Activated naive CD8-positive, alpha-beta T cell treated with anti-CD3 and anti-CD28 coated beads, Interleukin-2, amount 10 ng/mL, durations not matched to agents 7 days and 5 days (primary cell): ENCODE results near the gene NAA16. TPM values are rescaled to one million over a fixed set of nuclear protein-coding genes. Genes with fewer than 3 reads are reported as not detected.
A peak's percentile ranks its signal among the peaks of the same experiment; 100 is the strongest.
"Not testable (repeated sequence)": the region's sequence is repeated elsewhere in the genome, so short reads cannot be mapped to it uniquely, and the experiment has no call there.

Source experiments
- ATAC-seq: fragments of 150-1000 bp; cut with Tn5 transposase; one replicate; pipeline ENCODE4 v1.10.0; 2021; ENCODE audit warnings: low read depth, moderate library complexity
- POLR2A ChIA-PET: fragments of 350-600 bp; sonication (Branson Sonifier 250); formaldehyde crosslinking; loops from one replicate; lab custom pipeline; 2021; ENCODE audit warnings: antibody characterized with exemption; lab: Charles Lee
- DNase-seq: peaks from one replicate; pipeline ENCODE4 v3.0.0; 2021
- H3K27ac Mint-ChIP-seq: one replicate; pipeline ENCODE4 v1.8.0; 2022; ENCODE audit warnings: mild to moderate bottlenecking, mixed read lengths
- H3K27me3 Mint-ChIP-seq: one replicate; pipeline ENCODE4 v1.8.0; 2022; ENCODE audit warnings: mild to moderate bottlenecking, moderate library complexity, mixed read lengths
- H3K36me3 Mint-ChIP-seq: one replicate; pipeline ENCODE4 v1.8.0; 2021; ENCODE audit warnings: mild to moderate bottlenecking, mixed read lengths
- H3K4me1 Mint-ChIP-seq: one replicate; pipeline ENCODE4 v1.8.0; 2021; ENCODE audit warnings: mixed read lengths
- H3K4me3 Mint-ChIP-seq: one replicate; pipeline ENCODE4 v1.8.0; 2022; ENCODE audit warnings: mild to moderate bottlenecking, moderate library complexity, mixed read lengths
- H3K9me3 Mint-ChIP-seq: one replicate; pipeline ENCODE4 v1.8.0; 2021; ENCODE audit warnings: mixed read lengths
- total RNA-seq, 2 experiments: library from RNA; stranded (reverse); gene quantifications; one replicate each; pipeline ENCODE4 v1.2.3, GENCODE V29; 2021

Gene NAA16
- 10 to 100 TPM; 41.3 to 41.8 TPM for total RNA-seq

GRCh38 chr13:41310963-41311405, at the start of gene NAA16:
TSS of gene NAA16 (plus strand) at chr13:41311267. CDS start at chr13:41311529, 262 bp downstream.
- peaks cover 25% of the 10 kb centered on the region for H3K4me1 Mint-ChIP-seq
- ATAC-seq (peak; percentile 75), DNase-seq (peak; percentile 98)
- no peaks in the 10 kb centered on the region for H3K27me3 Mint-ChIP-seq
- no peaks in the 10 kb centered on the region for H3K9me3 Mint-ChIP-seq
- H3K36me3 Mint-ChIP-seq = no peaks in the 10 kb centered on the region
- POLR2A ChIA-PET = no interaction called here
- peak within 1 kb of the TSS; percentile 92 for H3K27ac Mint-ChIP-seq
- peak within 1 kb of the TSS; percentile 94 for H3K4me3 Mint-ChIP-seq

GRCh38 chr13:41263261-41263971, 47.7 kb upstream of the NAA16 start, which contains the start of gene MTRF1:
TSS of gene MTRF1 (minus strand) at chr13:41263576. CDS start at chr13:41260907, 2,669 bp downstream.
- Mint-ChIP-seq H3K4me1 (peaks cover 11% of the 10 kb centered on the region), H3K27me3 (no peaks in the 10 kb centered on the region), H3K4me3 (peak within 1 kb of the TSS; percentile 100), H3K9me3 (peaks cover 6% of the 10 kb centered on the region), H3K36me3 (peaks cover 21% of the 10 kb centered on the region), H3K27ac (peak within 1 kb of the TSS; percentile 99)
- POLR2A ChIA-PET = interaction anchor here (0.6 to 2.1 kb wide), 5 partner anchors 9 to 203 kb away, joined by 3 to 6 read pairs (median 3); partner anchors contain the start of gene WBP4
- ATAC-seq (peak; percentile 90), DNase-seq (peak; percentile 81)

- H3K27ac Mint-ChIP-seq = no peak overlapping the region
- H3K27me3 Mint-ChIP-seq = no peaks in the 10 kb centered on the region
- no peak overlapping the region for H3K4me3 Mint-ChIP-seq
- H3K36me3 Mint-ChIP-seq = peaks cover 16% of the 10 kb centered on the region
- DNase-seq (no peak), ATAC-seq (no peak)
- peaks cover 14% of the 10 kb centered on the region for H3K9me3 Mint-ChIP-seq
- POLR2A ChIA-PET = no interaction called here
- peaks cover 18% of the 10 kb centered on the region for H3K4me1 Mint-ChIP-seq
These were observed 44.0 kb upstream of the NAA16 start for GRCh38 chr13:41267106-41267505.

- H3K4me3 Mint-ChIP-seq = no peak overlapping the region
- POLR2A ChIA-PET = interaction anchor here (0.6 to 0.7 kb wide), 2 partner anchors 136 to 1309 kb away, joined by 3 read pairs; no protein-coding TSS in a partner anchor
- peaks cover 10% of the 10 kb centered on the region for H3K4me1 Mint-ChIP-seq
- H3K36me3 Mint-ChIP-seq = peaks cover 16% of the 10 kb centered on the region
- ATAC-seq = no peak
- H3K27ac Mint-ChIP-seq = no peak overlapping the region
- DNase-seq = no peak
- no peaks in the 10 kb centered on the region for H3K27me3 Mint-ChIP-seq
- peaks cover 15% of the 10 kb centered on the region for H3K9me3 Mint-ChIP-seq
These were observed 42.3 kb upstream of the NAA16 start for GRCh38 chr13:41268764-41269163.

- Mint-ChIP-seq H3K36me3 (peaks cover 16% of the 10 kb centered on the region), H3K4me1 (peaks cover 9% of the 10 kb centered on the region), H3K4me3 (no peak overlapping the region), H3K9me3 (peaks cover 15% of the 10 kb centered on the region), H3K27me3 (no peaks in the 10 kb centered on the region), H3K27ac (peak overlapping the region; percentile 77)
- POLR2A ChIA-PET = interaction anchor here (1.0 to 2.1 kb wide), 2 partner anchors 8 to 11 kb away, joined by 5 read pairs; partner anchors contain the start of gene MTRF1
- DNase-seq (no peak), ATAC-seq (peak; percentile 39)
These were observed 39.4 kb upstream of the NAA16 start for GRCh38 chr13:41271456-41272285.

GRCh38 chr13:41273831-41274441, 37.1 kb upstream of the NAA16 start:
- POLR2A ChIA-PET = interaction anchor here (1.3 kb wide), 1 partner anchor 10 kb away, joined by 3 read pairs; no protein-coding TSS in a partner anchor
- no peaks in the 10 kb centered on the region for H3K27me3 Mint-ChIP-seq
- H3K27ac Mint-ChIP-seq = no peak overlapping the region
- peaks cover 13% of the 10 kb centered on the region for H3K4me1 Mint-ChIP-seq
- DNase-seq = no peak
- ATAC-seq = no peak
- no peak overlapping the region for H3K4me3 Mint-ChIP-seq
- H3K9me3 Mint-ChIP-seq = peaks cover 14% of the 10 kb centered on the region
- peaks cover 13% of the 10 kb centered on the region for H3K36me3 Mint-ChIP-seq

- Mint-ChIP-seq H3K27ac (no peak overlapping the region), H3K4me1 (peaks cover 13% of the 10 kb centered on the region), H3K27me3 (no peaks in the 10 kb centered on the region), H3K9me3 (peaks cover 14% of the 10 kb centered on the region), H3K4me3 (no peak overlapping the region), H3K36me3 (peaks cover 13% of the 10 kb centered on the region)
- POLR2A ChIA-PET = interaction anchor here (1.3 kb wide), 1 partner anchor 11 kb away, joined by 3 read pairs; no protein-coding TSS in a partner anchor
- DNase-seq = no peak
- no peak for ATAC-seq
These were observed 36.2 kb upstream of the NAA16 start for GRCh38 chr13:41274881-41275280.

- ATAC-seq (no peak), DNase-seq (no peak)
- H3K4me3 Mint-ChIP-seq = no peak overlapping the region
- H3K27me3 Mint-ChIP-seq = no peaks in the 10 kb centered on the region
- peaks cover 6% of the 10 kb centered on the region for H3K4me1 Mint-ChIP-seq
- H3K9me3 Mint-ChIP-seq = peaks cover 10% of the 10 kb centered on the region
- peaks cover 6% of the 10 kb centered on the region for H3K36me3 Mint-ChIP-seq
- POLR2A ChIA-PET = interaction anchor here (0.5 to 1.0 kb wide), 2 partner anchors 110 to 151 kb away, joined by 3 to 4 read pairs; no protein-coding TSS in a partner anchor
- H3K27ac Mint-ChIP-seq = no peak overlapping the region
These were observed 34.2 kb upstream of the NAA16 start for GRCh38 chr13:41276824-41277223.

- H3K27me3 Mint-ChIP-seq, DNase-seq, H3K4me3 Mint-ChIP-seq, POLR2A ChIA-PET, ATAC-seq, H3K4me1 Mint-ChIP-seq, H3K36me3 Mint-ChIP-seq, H3K27ac Mint-ChIP-seq, H3K9me3 Mint-ChIP-seq: not testable (repeated sequence)
These were observed 31.9 kb upstream of the NAA16 start for GRCh38 chr13:41279156-41279555.

GRCh38 chr13:41282129-41282571, 28.9 kb upstream of the NAA16 start:
- POLR2A ChIA-PET = no interaction called here
- no peak for ATAC-seq
- Mint-ChIP-seq H3K27me3 (no peaks in the 10 kb centered on the region), H3K4me3 (no peak overlapping the region), H3K36me3 (peaks cover 2% of the 10 kb centered on the region), H3K9me3 (peaks cover 2% of the 10 kb centered on the region), H3K27ac (no peak overlapping the region), H3K4me1 (peaks cover 9% of the 10 kb centered on the region)
- DNase-seq = no peak

GRCh38 chr13:41284512-41285288, 26.4 kb upstream of the NAA16 start:
- peaks cover 6% of the 10 kb centered on the region for H3K4me1 Mint-ChIP-seq
- H3K27me3 Mint-ChIP-seq = no peaks in the 10 kb centered on the region
- H3K9me3 Mint-ChIP-seq = peaks cover 2% of the 10 kb centered on the region
- DNase-seq = no peak
- no peak overlapping the region for H3K27ac Mint-ChIP-seq
- no peak for ATAC-seq
- H3K4me3 Mint-ChIP-seq = no peak overlapping the region
- H3K36me3 Mint-ChIP-seq = peaks cover 2% of the 10 kb centered on the region
- POLR2A ChIA-PET = interaction anchor here (0.7 kb wide), 1 partner anchor 91 kb away, joined by 4 read pairs; the partner anchor contains the start of gene KBTBD7

- DNase-seq = no peak
- POLR2A ChIA-PET = no interaction called here
- Mint-ChIP-seq H3K4me1 (peaks cover 6% of the 10 kb centered on the region), H3K9me3 (peaks cover 2% of the 10 kb centered on the region), H3K4me3 (peak overlapping the region; percentile 4), H3K27ac (peak overlapping the region; percentile 1), H3K27me3 (no peaks in the 10 kb centered on the region), H3K36me3 (peaks cover 2% of the 10 kb centered on the region)
- ATAC-seq = peak; percentile 42
These were observed 24.7 kb upstream of the NAA16 start for GRCh38 chr13:41286370-41286769.
